GM21367 (cell line): ENCODE measurements around the gene RAB11A.
"Not testable (repeated sequence)": the region's sequence is repeated elsewhere in the genome, so short reads cannot be mapped to it uniquely, and the experiment has no call there.

Experiments
- ATAC-seq: cut with Tn5 transposase; IDR thresholded peaks from one replicate; pipeline ENCODE4 v1.9.1; 2021; ENCODE audit not compliant: unreplicated experiment

The RAB11A gene

GRCh38 chr15:65841121-65841930, 28.0 kb upstream of the RAB11A start:
- no peak for ATAC-seq

- ATAC-seq = no peak
Measured at GRCh38 chr15:65845826-65846519, 23.3 kb upstream of the RAB11A start.

DNA sequence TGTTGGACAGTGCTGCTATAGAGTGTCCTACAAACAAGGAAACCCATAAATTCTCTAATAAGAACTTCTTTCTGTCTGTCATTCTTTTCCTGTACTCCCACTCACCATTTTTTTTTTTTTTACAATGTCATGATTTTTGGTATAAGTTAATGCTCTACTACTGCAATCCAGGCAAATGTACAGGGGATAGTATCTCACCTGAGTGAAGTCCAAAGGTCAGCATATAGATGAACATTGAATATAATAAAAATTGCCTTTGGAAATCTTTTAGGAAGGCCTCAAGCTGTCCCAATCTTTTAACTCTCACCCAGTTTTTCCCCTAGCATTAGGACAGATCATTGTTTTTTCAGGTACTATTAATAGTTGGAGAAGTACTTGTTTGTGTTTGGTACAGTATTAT, 21.3 kb upstream of the RAB11A start:
- no peak for ATAC-seq

- no peak for ATAC-seq
Measured at GRCh38 chr15:65851981-65852380, 17.3 kb upstream of the RAB11A start.

- ATAC-seq = no peak
Measured at GRCh38 chr15:65856821-65857455, 12.4 kb upstream of the RAB11A start.

GRCh38 chr15:65857718-65858402, 11.4 kb upstream of the RAB11A start:
- no peak for ATAC-seq

DNA sequence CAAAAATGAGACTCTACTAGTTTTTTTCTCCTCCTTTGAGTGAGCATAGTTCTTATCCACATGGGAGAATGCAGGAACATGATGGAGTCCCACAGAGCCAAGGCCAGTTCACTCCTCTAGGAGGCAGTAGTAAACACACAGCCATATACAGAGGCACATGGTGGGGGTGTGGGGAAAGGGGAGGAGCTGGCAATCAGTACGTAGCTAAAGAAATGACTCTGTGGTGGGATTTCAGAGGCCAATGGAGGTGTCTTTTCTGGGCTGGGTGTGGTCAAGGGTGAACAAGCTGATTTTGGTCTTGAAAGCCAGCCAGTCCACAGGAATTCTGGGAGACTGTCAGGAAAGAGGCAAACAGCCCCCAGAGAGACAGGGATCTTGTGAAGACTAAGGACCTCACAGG, 6.6 kb upstream of the RAB11A start:
- peak; percentile 52 for ATAC-seq

DNA sequence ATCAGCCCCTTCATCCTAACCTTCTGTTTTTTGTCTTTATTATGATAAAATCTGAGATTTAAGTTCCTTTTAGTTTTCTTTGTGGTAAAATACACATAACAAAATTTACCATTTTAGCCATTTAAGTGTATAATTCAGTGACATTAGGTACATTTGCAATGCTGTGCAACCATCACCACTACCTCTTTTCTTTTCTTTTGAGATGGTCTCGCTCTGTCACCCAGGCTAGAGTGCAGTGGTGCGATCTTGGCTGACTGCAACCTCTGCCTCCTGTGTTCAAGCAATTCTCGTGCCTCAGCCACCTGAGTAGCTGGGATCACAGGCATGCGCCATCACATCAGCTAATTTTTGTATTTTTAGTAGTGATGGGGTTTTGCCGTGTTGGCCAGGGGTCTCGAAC, 6.2 kb upstream of the RAB11A start:
- ATAC-seq = no peak

DNA sequence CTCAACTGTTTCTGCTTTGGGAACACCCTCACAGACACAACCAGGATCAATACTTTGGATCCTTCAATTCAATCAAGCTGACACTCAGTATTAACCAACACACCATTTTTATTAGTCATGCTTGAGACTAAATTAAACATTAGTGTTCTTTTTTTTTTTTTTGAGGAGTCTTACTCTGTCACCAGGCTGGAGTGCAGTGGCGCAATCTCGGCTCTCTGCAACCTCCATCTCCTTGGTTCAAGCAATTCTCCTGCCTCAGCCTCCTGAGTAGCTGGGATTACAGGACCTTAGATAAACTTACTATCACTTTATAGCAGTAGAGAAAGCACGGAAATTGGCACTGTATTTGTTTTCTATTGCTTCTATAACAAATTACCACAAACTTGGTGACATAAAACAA, 2.0 kb upstream of the RAB11A start:
- no peak for ATAC-seq

DNA sequence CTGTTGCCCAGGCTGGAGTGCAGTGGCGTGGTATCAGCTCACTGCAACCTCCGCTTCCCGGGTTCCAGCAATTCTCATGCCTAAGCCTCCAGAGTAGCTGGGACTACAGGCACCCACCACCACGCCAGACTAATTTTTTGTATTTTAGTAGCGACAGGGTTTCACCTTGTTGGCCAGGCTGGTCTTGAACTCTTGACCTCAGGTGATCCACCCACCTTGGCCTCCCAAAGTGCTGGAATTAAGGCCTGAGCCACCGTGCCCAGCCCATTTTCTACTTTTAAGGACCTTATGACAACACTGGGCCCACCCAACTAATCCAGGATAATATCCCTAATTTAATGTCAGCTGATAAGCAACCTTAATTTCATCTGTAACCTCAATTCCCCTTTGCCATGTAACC, 1.4 kb upstream of the RAB11A start:
- not testable (repeated sequence) for ATAC-seq

GRCh38 chr15:65868546-65869125, 655 bp upstream of the RAB11A start:
- ATAC-seq = no peak

DNA sequence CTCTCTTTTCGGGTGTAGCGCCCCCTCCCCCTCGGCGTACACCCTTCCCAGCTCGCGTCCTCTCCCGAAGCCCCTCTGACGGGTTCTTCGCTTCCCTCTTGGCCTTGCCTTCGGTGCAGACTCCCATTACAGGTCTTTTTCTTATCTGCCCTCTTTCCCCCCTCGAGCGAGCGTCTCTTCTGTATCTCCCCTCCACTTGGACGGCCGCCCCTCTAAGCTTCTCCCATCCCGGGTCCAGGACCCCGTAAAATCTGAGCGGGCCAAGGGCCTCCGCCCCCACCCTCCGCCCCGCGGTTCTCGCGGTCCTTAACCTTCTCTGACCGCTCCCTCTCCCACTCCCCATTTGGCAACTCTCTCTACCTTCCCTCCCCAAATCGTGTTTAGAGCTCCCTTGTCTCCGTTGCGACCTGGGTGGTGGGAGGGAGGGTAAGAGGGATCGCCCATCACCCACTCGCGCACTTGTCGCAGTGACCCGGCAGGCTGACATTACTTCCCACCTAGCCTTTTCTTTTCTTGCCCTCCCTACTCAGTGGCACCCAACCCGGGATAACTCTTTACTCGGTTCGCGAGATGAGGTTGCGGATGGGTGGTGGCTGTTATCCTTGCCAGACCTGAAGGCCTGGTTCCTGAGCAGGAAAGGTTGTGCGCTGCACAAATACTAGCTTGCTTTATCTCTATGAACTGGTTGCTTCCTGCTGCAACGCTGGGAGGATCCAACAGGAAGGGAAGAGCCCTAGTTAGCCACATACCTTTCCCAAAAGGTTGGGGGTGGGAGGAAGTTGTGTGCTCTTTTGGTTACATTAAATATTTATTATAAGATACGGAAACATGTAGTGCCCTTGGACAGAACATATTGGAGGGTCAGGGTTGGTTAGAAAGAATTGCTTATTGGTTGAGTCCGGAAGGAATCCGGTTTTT, 922 bp downstream of the RAB11A start:
- ATAC-seq = no peak

- no peak for ATAC-seq
Measured at GRCh38 chr15:65870889-65871533, 1.7 kb downstream of the RAB11A start.

DNA sequence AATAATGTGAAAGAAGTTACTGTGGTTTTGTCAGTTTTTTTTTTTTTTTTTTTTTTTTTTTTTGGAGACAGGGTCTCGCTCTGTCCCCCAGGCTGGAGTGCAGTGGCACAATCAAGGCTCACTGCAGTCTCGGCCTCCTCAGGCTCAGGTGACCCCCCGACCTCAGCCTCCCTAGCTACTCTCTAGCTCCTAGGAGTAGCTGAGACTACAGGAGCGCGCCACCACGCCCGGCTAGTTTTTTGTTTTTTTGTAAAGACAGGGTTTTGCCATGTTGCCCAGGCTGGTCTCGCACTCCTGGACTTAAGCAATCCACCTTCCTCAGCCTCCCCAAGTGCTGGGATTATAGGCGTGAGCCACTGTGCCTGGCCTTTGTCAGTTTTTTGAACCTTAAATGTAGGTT, 2.6 kb downstream of the RAB11A start:
- ATAC-seq = not testable (repeated sequence)

- not testable (repeated sequence) for ATAC-seq
Measured at GRCh38 chr15:65872596-65872995, 3.3 kb downstream of the RAB11A start.

GRCh38 chr15:65873256-65873655, 4.0 kb downstream of the RAB11A start:
- no peak for ATAC-seq

- ATAC-seq = no peak
Measured at GRCh38 chr15:65875458-65875857, 6.2 kb downstream of the RAB11A start.

- ATAC-seq = no peak
Measured at GRCh38 chr15:65877749-65878148, 8.5 kb downstream of the RAB11A start.

GRCh38 chr15:65881766-65882434, 12.6 kb downstream of the RAB11A start:
- ATAC-seq = no peak
